Uterus (tissue), 2 donors: ENCODE data around the gene ZNF490.

ENCODE experiments used
- POLR2A ChIP-seq, 2 donors: fragments of 450-650 bp; IDR thresholded peaks; one replicate each; pipeline ENCODE4 v1.6.1; 2016; ENCODE audit warnings: antibody characterized with exemption in 2 of 2, mild to moderate bottlenecking in 1 of 2, moderate library complexity in 1 of 2
- TF ChIP-seq, protein P1 (sequence below), 4 experiments: fragments of 200-600 bp in 2 of 4; fragments of 450-650 bp in 2 of 4; sonication (generic) in 2 of 4; IDR thresholded peaks; one replicate each; pipeline ENCODE4 v1.5.1; 2016 to 2019; ENCODE audit warnings: antibody characterized with exemption in 4 of 4, mild to moderate bottlenecking in 2 of 4, moderate library complexity in 1 of 4

DNA sequence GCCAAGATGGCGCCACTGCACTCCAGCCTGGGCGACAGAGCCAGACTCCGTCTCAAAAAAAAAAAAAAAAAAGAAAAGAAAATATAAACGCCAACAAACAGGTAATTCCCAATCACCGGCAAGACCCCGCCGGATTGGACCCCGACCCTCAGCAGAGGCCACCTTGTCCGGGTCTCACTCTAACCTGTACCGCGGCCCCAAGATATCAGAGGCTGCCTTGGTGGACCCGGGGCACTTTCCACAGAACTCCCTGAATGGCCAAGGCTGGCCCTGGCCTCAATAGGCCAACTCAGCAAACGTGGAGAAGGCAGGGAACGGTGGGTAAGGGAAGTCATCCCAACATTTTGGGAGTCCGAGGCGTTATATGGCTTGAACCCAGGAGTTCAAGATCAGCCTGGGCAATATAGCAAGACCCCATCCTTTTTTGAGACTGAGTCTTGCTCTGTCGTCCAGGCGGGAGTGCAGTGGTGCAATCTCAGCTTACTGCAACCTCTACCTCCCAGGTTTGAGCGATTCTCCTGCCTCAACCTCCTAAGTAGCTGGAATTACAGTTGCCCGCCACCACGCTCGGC is 28.1 kb upstream of the ZNF490 start:
- TF ChIP-seq, protein P1, sequence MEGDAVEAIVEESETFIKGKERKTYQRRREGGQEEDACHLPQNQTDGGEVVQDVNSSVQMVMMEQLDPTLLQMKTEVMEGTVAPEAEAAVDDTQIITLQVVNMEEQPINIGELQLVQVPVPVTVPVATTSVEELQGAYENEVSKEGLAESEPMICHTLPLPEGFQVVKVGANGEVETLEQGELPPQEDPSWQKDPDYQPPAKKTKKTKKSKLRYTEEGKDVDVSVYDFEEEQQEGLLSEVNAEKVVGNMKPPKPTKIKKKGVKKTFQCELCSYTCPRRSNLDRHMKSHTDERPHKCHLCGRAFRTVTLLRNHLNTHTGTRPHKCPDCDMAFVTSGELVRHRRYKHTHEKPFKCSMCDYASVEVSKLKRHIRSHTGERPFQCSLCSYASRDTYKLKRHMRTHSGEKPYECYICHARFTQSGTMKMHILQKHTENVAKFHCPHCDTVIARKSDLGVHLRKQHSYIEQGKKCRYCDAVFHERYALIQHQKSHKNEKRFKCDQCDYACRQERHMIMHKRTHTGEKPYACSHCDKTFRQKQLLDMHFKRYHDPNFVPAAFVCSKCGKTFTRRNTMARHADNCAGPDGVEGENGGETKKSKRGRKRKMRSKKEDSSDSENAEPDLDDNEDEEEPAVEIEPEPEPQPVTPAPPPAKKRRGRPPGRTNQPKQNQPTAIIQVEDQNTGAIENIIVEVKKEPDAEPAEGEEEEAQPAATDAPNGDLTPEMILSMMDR (IDR thresholded peaks at IDR 0.05), result no peak
- TF ChIP-seq POLR2A (IDR thresholded peaks at IDR 0.05), result no peak
